IPS-18c (cell line): ENCODE data around the gene SPECC1L.
A peak's percentile ranks its signal among the peaks of the same experiment; 100 is the strongest.
"Not testable (repeated sequence)": the region's sequence is repeated elsewhere in the genome, so short reads cannot be mapped to it uniquely, and the experiment has no call there.

ENCODE experiments used
- H3K4me3 ChIP-seq: 2 replicates; pipeline ENCODE4 v1.7.0; 2013; ENCODE audit warnings: low read depth, mild to moderate bottlenecking, low read length, moderate library complexity; ENCODE audit not compliant: insufficient read depth
- H3K9me3 ChIP-seq: one replicate; pipeline ENCODE4 v1.6.1; 2013; ENCODE audit warnings: mild to moderate bottlenecking, low read length, moderate library complexity; ENCODE audit not compliant: control insufficient read depth, insufficient read depth

SPECC1L gene

DNA sequence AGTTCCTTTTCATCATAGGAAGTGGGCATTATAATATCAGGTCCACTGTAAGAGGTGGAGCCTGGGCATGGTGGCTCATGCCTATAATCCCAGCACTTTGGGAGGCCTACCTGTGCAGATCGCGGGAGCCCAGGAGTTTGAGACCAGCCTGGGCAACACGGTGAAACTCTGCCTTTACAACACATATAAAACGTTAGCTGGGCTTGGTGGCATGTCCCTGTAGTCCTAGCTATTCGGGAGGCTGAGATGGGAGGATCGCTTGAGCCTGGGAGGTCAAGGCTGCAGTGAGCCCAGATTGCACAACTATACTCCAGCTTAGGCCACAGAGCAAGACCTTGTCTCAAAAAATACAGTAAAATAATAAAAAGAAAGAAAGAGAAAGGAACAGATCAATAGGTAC is 4.1 kb upstream of the SPECC1L start:
- not testable (repeated sequence) for H3K4me3 ChIP-seq, H3K9me3 ChIP-seq

DNA sequence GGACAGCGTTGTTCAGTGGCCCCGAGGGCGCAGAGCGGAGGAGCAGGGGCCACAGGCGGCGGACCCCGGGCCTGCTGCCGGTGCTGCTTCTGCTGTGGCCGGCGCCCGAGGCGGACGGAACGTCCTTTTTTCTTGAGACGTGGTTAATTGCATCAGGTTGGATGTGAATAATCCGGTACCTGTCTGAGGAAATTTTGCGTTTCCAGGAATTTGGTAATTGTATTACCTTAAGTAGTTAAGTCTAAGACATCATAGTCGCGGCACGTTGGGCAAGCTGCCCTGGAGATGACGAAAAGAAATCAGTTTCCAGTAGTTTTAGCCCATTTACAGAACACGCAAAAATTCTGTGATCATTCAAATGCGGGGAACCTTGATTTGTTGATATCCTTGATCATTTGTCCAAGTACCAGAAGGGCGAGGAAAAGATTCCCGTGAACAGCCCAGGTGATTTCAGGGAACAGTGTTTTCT is 789 bp downstream of the SPECC1L start:
- Histone ChIP-seq H3K9me3 (no peaks in the 10 kb centered on the region), H3K4me3 (peak overlapping the region; percentile 91)

DNA sequence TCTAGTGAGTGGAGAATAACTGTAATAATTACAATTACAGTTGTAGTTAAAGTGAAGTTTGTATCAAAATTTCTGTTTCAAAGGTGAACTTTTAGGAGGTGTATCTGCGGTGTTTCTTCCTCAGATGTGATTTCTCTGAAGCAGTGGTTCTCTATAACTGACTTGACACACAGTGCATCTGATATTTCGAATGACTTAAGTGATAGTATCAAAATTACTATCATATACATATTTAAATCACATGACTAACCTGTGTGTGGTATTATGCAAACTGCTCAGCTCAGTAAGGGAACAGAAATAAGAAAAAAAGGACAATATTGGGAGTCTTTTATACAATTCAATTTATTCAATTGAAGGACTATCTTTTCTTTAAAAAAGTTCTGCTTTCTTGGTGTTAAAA is 2.4 kb downstream of the SPECC1L start:
- not testable (repeated sequence) for H3K4me3 ChIP-seq

DNA sequence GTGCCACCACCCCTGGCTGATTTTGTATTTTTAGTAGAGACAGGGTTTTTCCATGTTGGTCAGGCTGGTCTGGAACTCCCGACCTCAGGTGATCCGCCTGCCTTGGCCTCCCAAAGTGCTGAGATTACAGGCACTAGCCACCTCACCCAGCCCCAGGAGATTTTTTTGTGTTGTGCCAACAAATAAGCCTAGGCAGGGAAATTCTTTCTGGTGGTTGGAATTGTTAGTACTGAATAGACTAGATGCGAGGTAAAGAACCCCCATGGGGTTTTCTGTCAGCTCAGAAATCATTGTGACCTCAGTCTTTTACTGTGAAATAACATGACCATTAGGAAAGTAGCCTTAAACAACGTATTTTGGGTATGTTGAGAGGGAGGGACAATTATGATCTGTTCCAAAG is 3.3 kb downstream of the SPECC1L start:
- not testable (repeated sequence) for H3K4me3 ChIP-seq

More for the DNA sequence above, 2.4 kb downstream of the SPECC1L start:
- H3K9me3 ChIP-seq = not testable (repeated sequence)

DNA sequence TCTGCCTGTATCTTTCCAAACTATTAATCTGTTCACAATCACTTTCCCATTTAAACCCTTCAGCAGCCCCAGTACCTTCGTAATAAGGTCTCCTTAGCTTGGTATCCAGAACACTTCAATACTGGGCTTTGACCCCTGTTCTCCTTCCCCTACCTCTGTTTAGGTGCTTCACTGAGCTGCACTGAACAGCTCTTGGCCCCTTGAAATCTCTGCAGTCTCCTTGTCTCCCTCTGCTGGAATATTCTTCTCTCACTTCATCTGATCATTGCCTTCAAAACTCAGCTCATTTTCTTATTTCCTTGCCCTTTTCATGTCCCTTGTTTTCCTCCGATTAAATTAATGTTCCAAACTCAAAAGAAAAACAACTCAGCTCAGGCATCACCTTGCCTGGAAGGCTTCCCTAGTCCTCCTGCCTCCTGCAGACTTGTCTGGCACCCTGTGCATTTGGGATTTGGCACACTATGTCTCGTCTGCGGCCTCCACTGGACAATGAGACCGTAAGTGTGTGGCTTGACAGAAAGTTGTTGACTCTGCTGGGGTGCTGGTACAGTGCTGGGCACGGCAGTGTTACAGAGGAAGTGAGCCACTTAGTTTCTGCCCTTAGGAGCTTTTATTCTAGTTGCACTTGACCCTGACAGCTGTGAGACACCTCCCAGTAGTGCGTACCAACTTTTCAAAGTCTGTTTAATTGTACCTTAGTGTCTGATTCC is 4.2 kb downstream of the SPECC1L start:
- not testable (repeated sequence) for H3K9me3 ChIP-seq, H3K4me3 ChIP-seq

More for the DNA sequence above, 3.3 kb downstream of the SPECC1L start:
- H3K9me3 ChIP-seq = not testable (repeated sequence)

DNA sequence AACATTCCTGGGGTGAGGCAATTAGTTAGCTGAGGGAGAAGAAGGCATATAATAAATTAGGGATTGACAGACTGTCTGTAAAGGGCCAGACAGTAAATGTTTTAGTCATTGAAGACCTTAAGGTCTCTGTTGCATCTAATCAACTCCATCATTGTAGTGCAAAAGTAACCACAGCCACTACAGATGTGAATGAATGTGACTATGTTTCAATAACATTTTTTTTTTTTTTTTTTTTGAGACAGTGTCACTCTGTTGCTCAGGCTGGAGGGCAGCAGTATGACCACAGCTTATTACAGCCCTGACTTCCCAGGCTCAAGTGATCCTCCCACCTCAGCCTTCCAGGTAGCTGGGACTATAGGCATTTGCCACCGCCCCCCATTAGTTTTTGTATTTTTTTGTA is 9.7 kb downstream of the SPECC1L start:
- not testable (repeated sequence) for H3K9me3 ChIP-seq, H3K4me3 ChIP-seq

DNA sequence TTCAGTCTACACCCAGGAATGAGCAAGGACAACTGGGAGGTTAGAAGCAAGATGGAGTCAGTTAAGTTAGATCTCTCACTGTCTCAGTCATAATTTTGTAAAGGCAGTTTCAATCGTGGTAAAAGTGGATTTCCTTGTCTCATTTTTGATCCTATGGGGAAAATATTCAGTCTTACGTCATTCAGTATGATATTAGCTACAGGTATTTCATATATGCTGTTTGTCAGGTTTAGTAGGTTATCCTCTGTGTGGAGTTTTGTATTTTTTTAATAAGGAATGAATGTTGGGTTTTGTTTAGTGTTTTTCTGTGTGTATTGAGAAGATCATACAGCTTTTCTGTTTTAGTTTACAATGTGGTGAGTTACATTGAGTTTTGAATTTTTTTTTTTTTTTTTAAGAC is 11.8 kb downstream of the SPECC1L start:
- no peaks in the 10 kb centered on the region for H3K9me3 ChIP-seq

DNA sequence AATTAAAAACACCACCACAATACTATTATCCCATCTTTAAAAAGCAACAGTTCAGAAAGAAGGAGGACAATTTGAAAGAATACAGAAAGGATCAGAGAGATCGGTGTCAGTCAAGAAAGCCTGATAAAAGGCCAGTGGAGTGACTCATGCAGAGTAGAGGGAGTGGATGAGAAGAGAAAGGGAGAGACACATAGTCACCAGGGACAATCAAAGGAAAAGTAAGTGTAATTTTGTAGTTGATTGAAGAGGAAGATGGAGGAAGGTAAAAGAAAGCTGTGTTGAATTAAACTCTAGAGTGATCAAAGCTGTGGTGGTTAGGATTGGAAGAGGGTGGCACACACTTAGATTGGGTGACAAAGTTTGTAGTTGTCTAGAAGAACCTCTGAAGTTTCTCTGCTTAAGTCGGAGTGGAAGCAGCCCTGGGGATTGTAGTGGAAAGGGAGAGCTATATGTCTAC is 14.1 kb downstream of the SPECC1L start:
- Histone ChIP-seq H3K9me3 (no peaks in the 10 kb centered on the region), H3K4me3 (no peak overlapping the region)

More for the DNA sequence above, 11.8 kb downstream of the SPECC1L start:
- no peak overlapping the region for H3K4me3 ChIP-seq

DNA sequence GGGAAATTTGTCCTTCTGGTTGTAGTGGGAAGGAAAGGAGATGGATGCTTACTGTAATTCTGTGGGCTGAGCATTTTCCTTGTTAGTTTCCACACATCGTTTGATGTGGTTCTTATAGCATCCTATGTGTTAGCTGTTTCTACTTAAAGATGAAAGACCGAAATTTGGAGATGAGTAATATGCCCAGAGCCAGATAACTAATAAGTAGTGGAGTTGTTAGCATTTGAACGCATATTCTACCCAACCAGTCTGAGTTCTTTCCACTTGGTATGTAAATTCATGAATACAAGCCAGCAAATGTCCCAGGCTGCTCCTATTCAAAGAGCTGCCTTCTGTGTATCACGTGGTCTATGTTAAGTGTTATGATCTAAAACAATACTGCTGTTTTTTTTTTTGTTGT is 14.6 kb downstream of the SPECC1L start:
- no peak overlapping the region for H3K4me3 ChIP-seq
- H3K9me3 ChIP-seq = no peaks in the 10 kb centered on the region

DNA sequence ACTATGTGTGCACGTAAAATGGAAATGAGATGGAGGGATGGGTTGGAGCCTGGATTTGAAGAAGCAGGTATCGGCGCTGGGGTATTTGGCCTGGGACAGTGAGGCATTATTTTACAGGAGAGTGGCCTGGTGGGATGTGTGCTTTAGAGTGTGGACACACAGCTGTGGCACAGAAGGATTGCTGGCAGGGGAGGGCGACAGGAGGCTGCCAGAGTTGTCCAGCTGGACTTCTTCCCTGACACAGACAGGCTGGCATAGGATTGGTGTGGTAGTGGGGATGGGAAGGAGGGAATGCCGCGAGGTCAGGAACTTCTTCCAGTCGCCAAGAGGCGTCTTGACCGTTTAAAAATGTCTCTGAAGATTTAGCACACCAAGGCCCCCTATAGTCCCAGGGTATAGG is 16.6 kb downstream of the SPECC1L start:
- H3K4me3 ChIP-seq, H3K9me3 ChIP-seq: not testable (repeated sequence)

DNA sequence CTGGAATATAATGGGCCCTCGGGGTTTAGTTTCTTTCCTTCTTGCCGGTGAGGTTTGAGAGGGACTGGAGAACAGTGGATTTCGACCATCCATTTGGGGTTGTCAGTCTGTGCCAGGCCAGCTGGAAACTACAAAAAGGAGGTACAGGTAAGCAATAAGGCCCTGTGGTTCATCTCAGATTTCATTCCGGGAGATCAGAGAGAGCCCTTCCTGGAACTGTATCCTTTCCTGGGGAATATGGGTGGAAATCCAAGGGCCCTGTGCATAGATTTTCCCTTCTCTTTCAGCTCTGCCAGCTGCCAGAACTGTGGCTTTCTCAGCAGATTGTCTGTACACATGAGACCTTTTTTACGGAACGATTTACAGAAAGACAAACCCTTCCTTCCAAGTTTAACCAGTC is 17.2 kb downstream of the SPECC1L start:
- not testable (repeated sequence) for H3K4me3 ChIP-seq

DNA sequence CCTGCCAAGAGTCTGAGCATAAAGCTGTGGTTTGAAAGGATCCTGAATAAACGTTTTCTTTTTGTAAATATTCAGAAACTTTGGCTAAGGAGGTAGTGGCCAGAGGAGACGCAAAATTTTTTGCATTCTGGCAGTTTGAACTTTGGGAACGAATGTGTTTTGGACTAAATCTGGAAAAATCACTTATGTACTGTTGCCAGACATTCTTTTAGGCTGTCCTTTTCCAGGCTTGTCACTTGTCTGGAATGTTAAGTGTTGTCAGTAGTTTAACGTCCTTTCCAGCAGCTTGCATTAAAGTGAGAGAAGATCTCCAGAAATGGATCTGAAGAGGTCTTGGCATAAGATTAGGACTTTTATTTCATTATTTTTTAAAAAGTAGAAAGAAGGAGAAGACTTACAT is 18.5 kb downstream of the SPECC1L start:
- Histone ChIP-seq H3K4me3 (no peak overlapping the region), H3K9me3 (no peaks in the 10 kb centered on the region)

More for the DNA sequence above, 17.2 kb downstream of the SPECC1L start:
- H3K9me3 ChIP-seq = not testable (repeated sequence)

DNA sequence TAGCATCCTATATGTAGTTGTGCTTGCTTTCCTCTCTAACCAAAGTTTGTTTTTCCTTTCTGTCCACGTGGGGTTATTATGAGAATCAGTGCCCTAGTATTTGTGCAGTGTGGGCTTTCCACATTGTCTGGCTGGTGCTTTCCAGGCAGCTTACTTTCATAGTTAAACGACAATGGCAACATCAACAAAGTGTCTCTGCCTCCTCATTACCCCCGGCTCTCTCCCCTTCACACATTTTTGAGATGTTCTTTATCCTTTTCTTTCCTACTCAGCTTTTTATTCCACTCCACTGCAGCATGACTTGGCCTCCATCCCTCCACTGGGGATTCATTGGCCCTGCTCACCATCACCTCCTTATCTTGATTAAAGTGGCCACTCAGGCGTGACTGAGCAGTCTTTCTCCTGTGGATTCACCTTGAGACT is 19.1 kb downstream of the SPECC1L start:
- Histone ChIP-seq H3K9me3 (no peaks in the 10 kb centered on the region), H3K4me3 (no peak overlapping the region)

DNA sequence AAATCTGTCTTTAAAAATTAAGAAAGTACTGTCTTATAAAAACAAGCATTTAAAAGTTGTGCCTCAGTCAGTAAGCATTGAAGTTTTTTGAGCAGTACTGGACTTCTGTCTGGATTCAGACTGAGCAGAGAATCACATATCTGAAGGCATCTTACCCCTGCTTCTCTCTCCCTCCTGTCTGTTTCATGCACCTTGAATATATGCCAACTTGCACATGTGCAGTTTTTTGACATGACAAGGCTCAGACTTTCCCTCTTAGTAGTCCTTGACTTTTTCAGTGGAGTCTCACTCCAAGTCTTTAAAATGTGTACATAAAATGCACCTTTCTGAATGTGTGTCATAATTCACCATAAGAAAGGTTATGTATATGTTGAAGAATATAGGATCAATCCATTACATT is 19.8 kb downstream of the SPECC1L start:
- Histone ChIP-seq H3K9me3 (no peaks in the 10 kb centered on the region), H3K4me3 (no peak overlapping the region)

DNA sequence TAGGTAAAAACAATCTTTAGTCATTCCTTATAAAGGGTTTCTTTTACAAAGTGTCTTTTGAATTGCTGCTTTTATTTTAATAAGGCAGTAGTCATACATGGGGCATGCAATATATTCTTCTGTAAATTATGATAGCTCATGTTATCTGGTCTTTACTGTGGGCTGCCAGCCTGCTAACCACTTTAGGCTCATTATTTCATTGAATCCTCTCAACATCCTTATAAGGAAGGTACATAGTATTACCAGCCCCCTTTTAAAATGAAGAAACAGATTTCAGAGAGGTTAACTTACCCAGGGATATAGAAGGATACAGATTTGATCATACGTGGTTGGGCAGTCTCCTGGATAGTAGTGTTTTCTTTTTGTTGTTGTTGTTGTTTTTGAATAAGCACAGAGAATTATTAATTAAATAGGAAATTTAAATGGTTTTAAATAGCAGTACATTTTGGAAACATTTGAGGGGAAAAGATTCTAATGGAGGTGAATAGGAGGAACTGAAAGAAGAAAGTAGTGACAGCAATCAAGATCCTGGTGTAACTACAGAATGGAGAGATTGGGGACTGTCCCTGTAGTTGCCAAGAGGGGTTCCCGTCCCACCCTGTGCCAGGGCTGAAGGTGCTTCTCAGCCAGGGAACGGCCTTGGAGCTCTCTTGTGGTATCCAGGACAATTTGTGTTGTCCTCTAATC is 21.0 kb downstream of the SPECC1L start:
- H3K9me3 ChIP-seq = no peaks in the 10 kb centered on the region
- H3K4me3 ChIP-seq = no peak overlapping the region

DNA sequence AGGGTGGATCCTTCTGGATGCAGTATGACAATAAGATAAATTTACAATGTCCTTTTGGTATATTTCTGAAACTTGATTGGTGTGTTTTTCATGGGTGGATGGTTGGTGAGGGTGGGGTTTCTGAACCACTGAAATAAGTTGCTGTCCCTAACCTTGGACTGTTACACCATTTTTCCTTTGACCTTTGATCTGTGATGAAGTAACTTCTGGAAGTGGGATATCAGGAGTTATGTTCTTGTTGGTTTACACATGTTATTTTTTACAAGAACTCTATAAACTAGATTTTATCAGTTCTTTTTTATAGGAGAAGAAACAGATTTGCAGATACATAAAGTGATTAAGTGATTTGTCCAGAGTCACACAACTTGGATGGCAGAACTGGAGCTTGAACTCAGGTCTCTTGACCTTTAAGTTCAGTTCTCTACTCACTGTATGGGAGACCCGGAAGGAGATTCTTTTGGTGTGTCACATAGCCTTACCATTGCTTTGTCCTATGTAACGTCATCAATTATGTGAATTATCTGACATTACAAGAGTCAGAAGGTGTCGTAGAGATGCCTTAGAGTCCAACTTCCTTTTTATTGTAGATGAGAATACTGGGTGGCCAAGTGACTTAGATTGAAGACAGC is 21.7 kb downstream of the SPECC1L start:
- not testable (repeated sequence) for H3K4me3 ChIP-seq

DNA sequence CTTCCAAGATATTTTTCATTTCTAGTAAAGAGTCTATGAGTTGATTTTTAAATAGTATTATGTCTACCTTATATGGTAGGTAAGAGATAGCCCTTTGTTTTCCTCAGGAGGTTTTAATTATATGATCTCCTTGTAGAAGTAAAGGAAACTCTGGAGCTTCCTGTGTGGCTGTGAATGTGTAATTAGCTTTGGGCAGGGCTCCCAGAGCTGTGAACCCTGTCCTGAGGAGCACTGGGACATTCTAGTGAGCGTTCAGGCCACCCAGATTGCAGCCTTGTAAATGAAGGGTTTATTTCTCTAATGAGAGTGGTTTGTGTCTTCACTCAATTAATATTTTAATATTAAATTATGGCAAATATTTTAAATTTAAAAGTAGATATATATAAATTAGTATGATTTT is 24.3 kb downstream of the SPECC1L start:
- H3K9me3 ChIP-seq, H3K4me3 ChIP-seq: not testable (repeated sequence)

More for the DNA sequence above, 21.7 kb downstream of the SPECC1L start:
- H3K9me3 ChIP-seq = not testable (repeated sequence)
